GM12875 (cell line): ENCODE measurements around the gene DMTF1.

ENCODE experiments used
- H3K4me3 ChIP-seq: one replicate; pipeline ENCODE4 v1.5.1; 2011; ENCODE audit warnings: low read depth, low read length, control low read depth
- CTCF ChIP-seq: IDR thresholded peaks from 2 replicates; pipeline ENCODE4 v1.5.1; 2011; ENCODE audit warnings: low read depth, mild to moderate bottlenecking, control low read depth, inconsistent platforms, low read length, moderate library complexity, borderline replicate concordance; ENCODE audit not compliant: insufficient read depth

Gene DMTF1

GRCh38 chr7:87152112-87152896 lies at the start of gene DMTF1:
Gene DMTF1 (plus strand): TSS chr7:87152453. CDS start chr7:87164942, 12,489 bp downstream.
- no peak for TF ChIP-seq CTCF
- H3K4me3 ChIP-seq: peak within 1 kb of the TSS; percentile 95

- no peak overlapping the region for H3K4me3 ChIP-seq
- TF ChIP-seq CTCF: no peak
Observed at GRCh38 chr7:87105401-87105800, 46.9 kb upstream of the DMTF1 start.

- H3K4me3 ChIP-seq: no peak overlapping the region
- no peak for TF ChIP-seq CTCF
Observed at GRCh38 chr7:87106974-87107612, 45.2 kb upstream of the DMTF1 start.

GRCh38 chr7:87107949-87108776 lies 44.1 kb upstream of the DMTF1 start:
- H3K4me3 ChIP-seq: no peak overlapping the region
- TF ChIP-seq CTCF: no peak

- no peak for TF ChIP-seq CTCF
- H3K4me3 ChIP-seq: no peak overlapping the region
Observed at GRCh38 chr7:87110778-87111177, 41.5 kb upstream of the DMTF1 start.

GRCh38 chr7:87111877-87112276 lies 40.4 kb upstream of the DMTF1 start:
- H3K4me3 ChIP-seq: no peak overlapping the region
- TF ChIP-seq CTCF: no peak
